ENCODE results near the gene CMTM8.

DNA sequence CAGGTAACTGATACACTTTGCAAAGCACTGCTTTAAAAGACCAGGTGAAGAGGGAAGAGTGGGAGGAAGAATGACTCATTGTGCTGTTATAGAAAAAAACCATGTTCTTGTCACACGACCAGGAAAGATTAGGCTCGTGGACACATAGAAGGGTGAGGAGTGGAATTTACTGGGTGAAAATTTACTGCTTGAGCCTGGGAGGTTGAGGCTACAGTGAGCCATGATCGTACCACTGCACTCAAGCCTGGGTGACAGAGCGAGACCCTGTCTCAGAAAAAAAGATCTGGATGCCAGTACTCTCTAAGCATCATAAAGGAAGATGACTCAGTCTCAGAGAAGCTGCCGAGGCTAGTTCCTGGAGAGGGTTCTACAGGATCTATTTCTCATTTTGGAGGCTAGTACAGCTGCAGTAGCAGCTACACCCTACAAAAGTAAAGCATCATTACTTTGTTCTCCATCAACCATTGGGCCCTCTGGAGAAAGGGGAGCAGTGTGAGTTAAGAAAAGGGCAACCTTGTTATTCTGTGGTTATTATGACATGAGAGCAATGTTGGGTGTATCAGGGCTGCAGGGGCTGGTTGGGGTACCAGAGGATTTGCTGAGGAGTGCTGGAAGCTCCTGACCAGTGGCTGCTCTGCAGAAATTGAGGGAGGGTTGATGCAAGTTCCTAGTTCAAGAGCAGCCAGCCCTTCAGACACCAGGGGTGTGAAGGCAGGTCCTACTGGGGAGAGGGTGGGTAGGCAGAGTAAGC is 75.4 kb downstream of the CMTM8 start:
- TF ChIP-seq, protein P1, sequence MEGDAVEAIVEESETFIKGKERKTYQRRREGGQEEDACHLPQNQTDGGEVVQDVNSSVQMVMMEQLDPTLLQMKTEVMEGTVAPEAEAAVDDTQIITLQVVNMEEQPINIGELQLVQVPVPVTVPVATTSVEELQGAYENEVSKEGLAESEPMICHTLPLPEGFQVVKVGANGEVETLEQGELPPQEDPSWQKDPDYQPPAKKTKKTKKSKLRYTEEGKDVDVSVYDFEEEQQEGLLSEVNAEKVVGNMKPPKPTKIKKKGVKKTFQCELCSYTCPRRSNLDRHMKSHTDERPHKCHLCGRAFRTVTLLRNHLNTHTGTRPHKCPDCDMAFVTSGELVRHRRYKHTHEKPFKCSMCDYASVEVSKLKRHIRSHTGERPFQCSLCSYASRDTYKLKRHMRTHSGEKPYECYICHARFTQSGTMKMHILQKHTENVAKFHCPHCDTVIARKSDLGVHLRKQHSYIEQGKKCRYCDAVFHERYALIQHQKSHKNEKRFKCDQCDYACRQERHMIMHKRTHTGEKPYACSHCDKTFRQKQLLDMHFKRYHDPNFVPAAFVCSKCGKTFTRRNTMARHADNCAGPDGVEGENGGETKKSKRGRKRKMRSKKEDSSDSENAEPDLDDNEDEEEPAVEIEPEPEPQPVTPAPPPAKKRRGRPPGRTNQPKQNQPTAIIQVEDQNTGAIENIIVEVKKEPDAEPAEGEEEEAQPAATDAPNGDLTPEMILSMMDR (IDR thresholded peaks at IDR 0.05; ENCODE audit: low read depth, low read length) = no peak
- TF ChIP-seq EZH2phosphoT487 (IDR thresholded peaks at IDR 0.05; ENCODE audit: low read depth) = no peak

Data from OCI-LY3 (cell line).